NCI-H1105 (cell line): Measurements from ENCODE around the gene PITPNC1.
"Not testable (repeated sequence)": the region's sequence is repeated elsewhere in the genome, so short reads cannot be mapped to it uniquely, and the experiment has no call there.

Experiments used
- DNase-seq: peaks from one replicate; lab custom pipeline; 2025; lab: John Stamatoyannopoulos, UW

Gene PITPNC1

GRCh38 chr17:67489273-67489672 lies 112.2 kb downstream of the PITPNC1 start:
- no peak for DNase-seq

- DNase-seq: no peak
Observed at GRCh38 chr17:67490471-67490870, 113.4 kb downstream of the PITPNC1 start.

- DNase-seq: no peak
Observed at GRCh38 chr17:67491009-67491680, 114.1 kb downstream of the PITPNC1 start.

GRCh38 chr17:67491681-67492024 lies 114.6 kb downstream of the PITPNC1 start:
- DNase-seq: no peak

- no peak for DNase-seq
Observed at GRCh38 chr17:67492251-67492740, 115.2 kb downstream of the PITPNC1 start.

GRCh38 chr17:67492824-67493517 lies 115.9 kb downstream of the PITPNC1 start:
- DNase-seq: no peak

GRCh38 chr17:67493812-67494211 lies 116.7 kb downstream of the PITPNC1 start:
- DNase-seq: no peak

GRCh38 chr17:67495534-67495933 lies 118.5 kb downstream of the PITPNC1 start:
- DNase-seq: not testable (repeated sequence)

GRCh38 chr17:67496286-67496685 lies 119.2 kb downstream of the PITPNC1 start:
- DNase-seq: no peak

GRCh38 chr17:67499685-67500084 lies 122.6 kb downstream of the PITPNC1 start:
- no peak for DNase-seq

GRCh38 chr17:67500261-67500660 lies 123.2 kb downstream of the PITPNC1 start:
- DNase-seq: no peak

GRCh38 chr17:67500677-67501300 lies 123.7 kb downstream of the PITPNC1 start:
- DNase-seq: no peak

GRCh38 chr17:67502151-67502550 lies 125.1 kb downstream of the PITPNC1 start:
- DNase-seq: no peak

- no peak for DNase-seq
Observed at GRCh38 chr17:67503184-67503583, 126.1 kb downstream of the PITPNC1 start.

GRCh38 chr17:67503739-67504138 lies 126.7 kb downstream of the PITPNC1 start:
- no peak for DNase-seq

GRCh38 chr17:67504182-67504581 lies 127.1 kb downstream of the PITPNC1 start:
- no peak for DNase-seq

GRCh38 chr17:67506966-67507365 lies 129.9 kb downstream of the PITPNC1 start:
- DNase-seq: no peak

GRCh38 chr17:67509390-67510287 lies 132.6 kb downstream of the PITPNC1 start:
- DNase-seq: no peak

- no peak for DNase-seq
Observed at GRCh38 chr17:67511012-67511411, 133.9 kb downstream of the PITPNC1 start.

- DNase-seq: no peak
Observed at GRCh38 chr17:67511804-67512203, 134.7 kb downstream of the PITPNC1 start.

GRCh38 chr17:67514998-67515397 lies 137.9 kb downstream of the PITPNC1 start:
- no peak for DNase-seq

GRCh38 chr17:67515490-67516083 lies 138.5 kb downstream of the PITPNC1 start:
- DNase-seq: no peak
